HS-5 (cell line): ENCODE data around the gene NOL7.
A peak's percentile ranks its signal among the peaks of the same experiment; 100 is the strongest.

Experiments used
- DNase-seq: peaks from one replicate; pipeline ENCODE4 v3.0.0-alpha.2; 2012; ENCODE audit warnings: low read depth

NOL7 gene

DNA sequence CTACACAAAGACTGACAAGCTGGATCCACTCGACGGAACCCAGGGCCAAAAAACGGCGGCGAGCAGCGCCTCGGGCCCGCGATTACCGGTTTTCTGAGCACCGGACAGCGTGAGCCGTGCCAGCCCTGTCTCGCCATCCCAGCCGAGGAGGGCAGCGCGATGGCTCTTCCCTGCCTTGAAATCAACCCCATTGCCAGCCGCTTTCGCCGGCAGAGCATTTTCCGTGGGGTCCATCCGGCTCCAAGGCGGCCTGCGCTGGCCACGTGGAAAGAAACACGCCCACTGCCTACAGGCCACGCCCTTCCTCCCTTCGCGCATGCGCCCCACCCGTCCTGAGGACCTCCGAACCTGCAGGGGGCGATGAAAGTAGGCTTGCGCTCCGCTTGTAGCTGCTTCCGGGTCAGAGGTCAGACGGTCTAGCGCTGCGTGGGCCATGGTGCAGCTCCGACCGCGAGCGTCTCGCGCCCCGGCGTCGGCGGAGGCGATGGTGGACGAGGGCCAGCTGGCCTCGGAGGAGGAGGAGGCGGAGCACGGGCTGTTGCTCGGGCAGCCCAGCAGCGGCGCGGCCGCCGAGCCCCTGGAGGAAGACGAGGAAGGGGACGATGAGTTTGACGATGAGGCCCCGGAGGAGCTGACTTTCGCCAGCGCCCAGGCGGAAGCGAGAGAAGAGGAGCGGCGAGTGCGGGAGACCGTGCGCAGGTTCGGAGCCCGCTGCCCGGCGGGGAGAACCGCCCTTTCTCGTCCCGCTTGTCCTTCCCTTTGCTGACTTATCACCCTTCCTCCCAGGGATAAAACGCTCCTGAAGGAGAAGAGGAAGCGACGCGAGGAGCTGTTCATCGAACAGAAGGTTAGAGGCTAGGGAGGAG is at the start of gene NOL7:
NOL7 (plus strand) TSS at position 410 of the 866 bp plus-strand sequence; CDS start at position 434, 24 bp downstream.
- DNase-seq, result peak; percentile 90

DNA sequence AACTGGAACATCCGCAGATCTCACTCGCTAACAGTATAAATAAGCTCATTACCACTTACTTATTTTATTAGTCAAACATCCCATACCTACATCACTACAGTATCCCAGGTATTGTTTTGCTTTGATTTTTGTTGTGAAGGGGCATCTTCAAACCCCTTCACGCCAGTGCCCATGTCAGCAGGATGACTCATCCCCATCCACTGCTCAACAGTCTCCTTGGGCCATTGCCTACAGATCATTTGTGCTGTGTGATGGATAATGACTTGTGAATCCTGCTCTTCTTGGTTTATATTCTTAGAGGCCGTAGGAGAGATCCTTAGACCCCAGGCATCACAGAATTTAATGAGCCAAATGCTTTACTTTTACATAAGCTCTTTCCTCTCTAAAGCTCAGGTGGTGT is 49.2 kb upstream of the NOL7 start:
- no peak for DNase-seq

DNA sequence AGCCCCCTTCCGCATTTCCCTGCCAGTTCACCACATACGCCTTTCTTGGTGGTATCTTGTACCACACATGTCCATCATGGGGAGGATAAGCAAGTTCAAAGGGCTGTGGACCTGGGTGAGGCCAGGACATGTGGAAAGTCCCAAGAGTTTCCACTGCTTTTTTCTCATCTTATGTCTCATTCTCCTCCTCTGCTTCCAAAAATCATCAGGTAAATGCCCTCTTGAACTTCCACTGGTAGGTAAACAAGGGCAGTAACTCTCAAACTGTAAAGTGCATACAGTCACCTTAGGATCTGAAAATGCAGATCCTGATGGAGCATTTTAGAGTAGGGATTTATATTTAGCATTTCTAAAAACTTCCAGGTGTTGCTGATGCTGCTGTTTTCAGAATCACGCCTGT is 48.6 kb upstream of the NOL7 start:
- no peak for DNase-seq

DNA sequence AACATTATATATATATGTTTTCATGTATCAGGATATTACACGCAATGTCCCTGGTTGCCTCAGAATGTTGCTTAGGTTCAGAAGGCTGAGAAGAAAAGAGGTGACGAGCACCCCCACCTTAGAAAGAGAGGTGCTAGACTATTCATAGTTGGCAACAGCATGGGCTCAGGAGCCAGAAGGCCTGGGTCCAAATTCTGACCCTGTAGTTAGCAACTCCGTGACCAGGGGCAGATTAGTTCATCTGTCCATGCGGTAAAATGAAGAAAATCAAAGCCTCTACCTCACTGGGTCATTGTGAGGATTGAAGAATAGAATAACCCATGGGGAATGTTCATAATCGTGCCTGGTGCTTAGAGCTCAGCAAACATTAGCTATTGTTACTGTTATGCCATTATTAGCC is 46.2 kb upstream of the NOL7 start:
- DNase-seq, result no peak

DNA sequence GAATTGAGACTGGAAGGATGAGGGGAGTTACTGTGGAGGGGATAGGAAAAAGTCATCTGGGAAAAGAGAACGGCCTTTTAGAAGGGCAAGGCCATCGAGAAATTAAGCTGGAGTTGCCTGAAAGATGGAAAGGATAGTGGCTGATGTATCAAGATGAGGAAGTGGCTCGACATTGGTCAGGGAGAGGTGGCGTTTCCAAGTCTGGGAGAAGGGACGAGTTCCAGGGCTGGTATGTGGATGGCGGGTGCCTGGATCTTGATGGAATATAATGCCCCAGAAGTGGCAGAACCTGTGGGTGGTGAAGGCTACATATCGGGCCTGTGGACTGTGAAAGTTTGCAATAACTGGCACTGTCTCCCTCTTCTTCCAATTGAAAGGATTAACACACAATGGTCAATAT is 42.9 kb upstream of the NOL7 start:
- no peak for DNase-seq

DNA sequence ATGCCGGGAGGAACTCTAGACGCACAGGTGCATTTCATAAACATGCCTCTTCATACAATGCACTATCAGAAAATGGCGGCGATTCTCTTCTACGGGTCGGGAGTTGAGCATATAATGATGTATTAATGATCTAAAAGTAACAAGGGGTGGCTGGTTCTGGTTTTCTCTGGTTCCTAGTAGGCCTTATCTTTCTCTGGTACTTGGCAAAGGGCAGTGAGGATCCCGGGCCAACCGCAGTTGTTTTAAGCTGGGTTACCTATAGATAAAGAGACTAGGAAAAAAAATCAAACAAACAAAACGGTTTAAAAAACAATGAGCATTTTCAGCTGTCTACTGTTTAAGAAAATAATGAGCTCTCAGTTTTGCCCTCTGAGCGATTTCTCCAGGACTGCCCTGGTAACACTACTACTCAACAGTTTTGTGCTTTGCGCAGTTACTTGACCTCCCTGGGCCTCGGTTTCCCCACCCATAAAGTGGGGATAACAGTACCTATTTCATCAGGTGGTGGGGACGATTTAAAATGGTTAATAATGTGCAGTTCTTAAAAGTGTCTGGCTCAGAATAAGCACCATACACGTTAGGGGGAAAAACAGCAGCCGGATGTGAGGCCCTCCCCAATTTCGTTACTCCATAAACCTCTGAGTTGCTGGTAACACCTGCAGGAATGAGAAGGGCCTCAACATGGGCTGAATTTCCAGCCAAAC is 42.0 kb upstream of the NOL7 start:
- DNase-seq, result no peak

DNA sequence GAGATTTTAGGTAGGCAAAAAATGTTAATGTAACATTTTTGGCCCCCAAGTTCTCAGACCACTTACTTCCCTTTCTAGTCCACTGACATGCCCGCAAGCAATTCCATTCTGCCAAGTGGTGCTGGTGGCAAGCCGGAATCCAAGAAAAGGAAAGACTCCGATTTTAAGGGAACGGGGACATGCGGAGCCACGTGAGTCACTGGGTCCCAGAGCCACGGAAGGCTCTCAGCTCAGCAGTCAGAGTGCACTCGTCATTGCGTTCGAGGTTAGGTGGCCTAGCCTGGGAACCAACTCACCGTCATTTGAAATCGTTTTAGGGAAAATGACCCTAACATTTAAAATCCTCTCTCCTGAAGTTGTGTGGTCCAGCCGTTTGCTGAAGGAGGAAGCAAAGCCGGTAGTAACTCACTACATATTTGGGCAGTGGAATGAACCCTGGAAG is 41.4 kb upstream of the NOL7 start:
- DNase-seq, result no peak

DNA sequence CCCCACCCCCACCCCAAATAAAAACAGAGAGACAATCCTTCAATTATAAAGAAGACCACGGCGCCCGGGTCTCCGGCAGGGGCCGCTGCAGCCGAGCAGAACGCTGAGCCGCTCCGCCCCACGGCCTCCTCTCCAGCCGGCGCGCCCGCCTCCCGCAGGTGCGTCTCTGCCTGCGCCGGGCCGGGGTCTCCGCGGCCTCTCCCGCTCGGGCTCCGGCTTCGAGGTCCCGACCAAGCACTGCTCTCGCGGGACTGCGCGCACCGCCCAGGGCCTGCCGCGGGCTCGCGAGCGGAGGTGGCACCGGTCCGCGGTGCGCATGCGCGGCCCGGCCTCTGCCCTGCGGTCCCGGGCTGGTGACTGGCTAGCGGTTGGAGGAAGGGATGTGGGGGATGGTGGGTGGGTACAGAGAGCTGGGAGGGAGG is 41.0 kb upstream of the NOL7 start:
- DNase-seq, result peak; percentile 67

DNA sequence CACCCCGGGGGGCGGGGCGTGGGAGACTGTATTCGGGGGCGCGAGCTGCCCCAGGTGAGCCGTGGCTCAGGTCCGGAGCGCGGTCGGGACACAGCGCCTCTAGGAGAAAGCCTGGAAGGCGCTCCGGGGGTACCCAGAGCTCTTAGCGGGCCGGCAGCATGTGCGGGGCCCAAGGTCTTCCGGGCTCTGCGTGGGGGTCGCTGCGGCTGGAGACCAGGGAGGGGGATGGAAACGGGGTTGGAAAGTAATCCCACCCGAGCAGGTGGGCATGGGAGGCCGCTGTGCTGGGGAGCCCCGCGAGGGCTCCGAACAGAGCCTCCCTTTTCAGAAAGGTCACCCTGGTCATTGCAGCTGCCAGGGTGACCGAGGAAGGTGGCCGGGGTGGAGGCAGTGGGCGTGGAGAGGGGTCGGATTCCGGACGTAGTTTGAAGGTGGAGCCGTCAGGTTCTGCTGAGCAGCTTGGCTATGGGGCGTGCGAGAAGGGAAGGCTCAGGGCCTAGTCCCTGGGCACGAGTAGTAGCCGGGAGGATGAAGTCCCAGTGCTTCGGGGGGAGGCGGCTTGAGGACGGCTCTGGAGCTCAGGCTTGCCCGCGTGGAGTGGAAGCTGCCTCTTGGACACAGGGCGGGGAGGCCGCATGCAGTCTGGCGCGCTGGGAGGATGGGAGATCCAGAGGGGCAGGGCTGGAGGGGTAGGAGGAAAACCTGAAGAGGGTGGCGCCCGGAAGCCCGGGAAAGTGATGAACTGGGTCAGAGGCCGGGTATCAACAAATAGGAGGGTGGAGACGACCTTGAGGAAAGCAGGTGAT is 40.4 kb upstream of the NOL7 start, which contains the start of gene SIRT5:
SIRT5 (plus strand) TSS at position 31 of the 806 bp plus-strand sequence. CDS start 9,510 bp downstream, outside the sequence.
- DNase-seq, result peak; percentile 65

DNA sequence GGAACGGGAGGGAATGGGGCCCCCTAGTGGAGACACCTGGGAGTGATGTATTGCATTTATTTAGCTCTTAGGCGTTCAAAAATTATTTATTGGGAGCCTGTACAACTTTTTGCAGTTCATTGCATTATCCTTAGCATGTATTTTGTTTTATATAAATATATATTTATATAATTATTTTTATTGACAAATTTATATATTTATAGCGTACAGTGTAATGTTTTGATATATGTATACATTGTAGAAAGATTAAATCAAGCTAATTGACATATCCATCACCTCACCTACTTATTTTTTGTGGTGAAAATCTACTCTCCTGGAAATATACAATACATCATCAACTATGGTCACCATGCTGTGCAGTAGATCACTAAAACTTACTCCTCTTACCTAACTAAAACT is 39.8 kb upstream of the NOL7 start:
- DNase-seq, result no peak

DNA sequence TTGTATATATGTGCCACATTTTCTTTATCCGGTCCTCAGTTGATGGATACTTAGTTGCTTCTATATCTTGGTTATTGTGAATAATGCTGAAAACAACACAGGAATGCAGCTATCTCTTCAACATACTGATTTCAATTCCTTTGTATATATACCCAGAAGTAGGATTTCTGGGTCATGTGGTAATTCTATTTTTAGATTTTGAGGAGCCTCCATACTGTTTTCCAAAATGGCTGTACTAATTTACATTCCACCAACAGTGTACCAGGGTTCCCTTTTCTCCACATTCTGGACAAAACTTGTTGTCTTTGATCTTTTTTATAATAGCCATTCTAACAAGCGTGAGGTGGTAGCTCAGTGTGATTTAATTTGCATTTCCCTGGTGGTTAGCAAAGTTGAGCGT is 39.1 kb upstream of the NOL7 start:
- no peak for DNase-seq

DNA sequence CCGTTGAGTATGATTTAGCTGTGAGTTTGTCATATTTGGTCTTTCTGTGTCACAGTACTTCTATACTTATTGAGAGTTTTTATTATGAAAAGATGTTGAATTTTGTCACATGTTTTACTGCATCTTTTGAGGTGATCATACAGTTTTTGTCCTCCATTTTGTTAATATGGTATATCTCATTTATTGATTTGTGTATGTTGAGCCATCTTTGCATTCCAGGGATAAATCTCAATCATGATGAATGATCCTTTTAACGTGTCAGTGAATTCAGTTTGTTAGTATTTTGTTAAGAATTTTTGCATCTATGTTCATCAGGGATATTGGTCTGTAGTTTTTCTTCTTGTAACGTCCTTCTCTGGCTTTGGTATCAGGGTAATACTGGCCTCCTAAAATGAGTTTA is 37.2 kb upstream of the NOL7 start:
- no peak for DNase-seq

DNA sequence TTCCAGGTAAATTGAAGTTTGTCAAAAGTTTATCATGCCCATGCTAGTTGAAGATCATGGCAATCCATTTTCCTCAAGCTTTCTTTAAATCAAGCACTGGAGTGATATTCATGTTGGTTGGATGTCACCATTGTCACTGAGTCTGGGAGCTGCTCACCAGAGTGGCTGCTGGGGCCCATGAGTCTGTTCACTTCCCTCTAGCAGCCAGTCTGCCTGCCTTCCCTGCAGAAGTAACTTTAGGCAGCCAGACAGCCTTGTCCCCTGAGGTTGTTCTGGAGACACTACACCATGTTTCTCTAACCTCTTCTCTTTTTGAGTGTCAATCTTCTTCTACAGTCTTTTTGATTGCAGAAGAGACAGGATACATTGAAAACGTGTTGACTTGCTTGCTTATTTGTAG is 35.2 kb upstream of the NOL7 start:
- DNase-seq, result no peak

DNA sequence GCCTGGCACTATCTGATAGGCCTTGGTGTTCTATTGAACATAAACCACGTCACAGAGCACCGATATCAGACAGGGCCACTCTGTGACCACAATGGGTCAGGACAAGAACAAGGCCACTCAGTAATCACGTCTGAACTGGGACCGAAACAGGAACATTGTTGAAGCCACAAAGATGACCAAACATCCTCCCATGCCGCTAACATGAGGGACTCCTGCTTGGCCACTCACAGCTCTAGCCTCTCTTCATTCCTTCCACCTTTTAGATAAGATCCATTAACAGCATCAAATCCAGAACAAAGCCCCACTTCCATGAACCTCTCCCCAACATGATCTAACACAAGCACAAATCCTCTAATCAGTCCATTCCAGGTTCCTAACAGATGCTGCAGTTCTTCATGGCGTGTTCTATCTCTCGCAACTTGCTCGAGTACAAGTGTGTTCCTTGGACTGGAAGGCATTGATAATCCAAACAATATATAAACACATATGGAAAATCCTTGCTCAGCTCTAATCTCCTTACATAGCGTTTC is 33.4 kb upstream of the NOL7 start:
- DNase-seq, result no peak

DNA sequence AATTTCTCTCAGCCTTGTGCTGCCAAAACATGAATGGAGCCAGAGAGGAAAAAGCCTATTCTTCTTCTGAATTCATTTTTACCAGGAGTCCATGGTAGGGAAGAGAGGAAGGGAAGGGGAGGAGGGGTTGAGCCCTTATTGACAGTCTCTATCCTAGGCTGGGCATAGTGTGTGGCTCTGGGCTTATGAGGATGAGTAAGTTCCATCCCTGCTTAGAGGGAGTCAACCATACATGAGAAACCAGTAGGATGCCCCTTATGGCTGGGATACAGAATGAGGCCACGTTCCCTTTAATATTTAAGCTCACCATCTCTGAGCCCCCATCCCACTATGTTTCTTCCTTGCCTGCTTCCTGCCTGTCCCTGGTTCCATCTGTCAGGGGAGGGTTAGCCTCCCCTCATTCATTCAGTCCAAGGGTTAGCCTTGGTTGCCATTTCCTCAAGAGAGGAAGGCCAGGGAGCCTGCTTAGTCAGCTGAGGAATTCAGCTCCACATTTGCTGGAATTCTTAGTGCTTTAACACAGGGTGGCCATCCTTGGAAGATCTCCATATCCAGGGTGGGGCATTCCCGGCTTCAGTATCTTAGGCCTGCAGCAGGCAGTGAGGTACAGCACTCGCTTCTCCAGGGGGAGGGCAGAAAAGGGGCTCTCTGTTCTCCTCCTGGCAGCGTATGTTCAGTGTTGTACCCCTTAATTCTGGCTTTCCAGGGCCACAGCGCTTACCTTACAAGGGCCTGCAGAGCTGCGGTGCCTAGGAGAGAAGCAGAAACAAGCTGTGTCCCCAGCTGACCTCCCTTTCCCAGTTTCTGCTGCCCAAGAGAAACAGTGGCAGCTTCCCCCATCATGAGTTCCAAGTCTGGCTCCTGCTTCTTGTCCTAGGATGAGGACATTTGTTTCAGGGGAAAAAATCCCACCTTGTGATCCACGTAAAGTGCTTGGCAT is 28.3 kb upstream of the NOL7 start:
- no peak for DNase-seq

DNA sequence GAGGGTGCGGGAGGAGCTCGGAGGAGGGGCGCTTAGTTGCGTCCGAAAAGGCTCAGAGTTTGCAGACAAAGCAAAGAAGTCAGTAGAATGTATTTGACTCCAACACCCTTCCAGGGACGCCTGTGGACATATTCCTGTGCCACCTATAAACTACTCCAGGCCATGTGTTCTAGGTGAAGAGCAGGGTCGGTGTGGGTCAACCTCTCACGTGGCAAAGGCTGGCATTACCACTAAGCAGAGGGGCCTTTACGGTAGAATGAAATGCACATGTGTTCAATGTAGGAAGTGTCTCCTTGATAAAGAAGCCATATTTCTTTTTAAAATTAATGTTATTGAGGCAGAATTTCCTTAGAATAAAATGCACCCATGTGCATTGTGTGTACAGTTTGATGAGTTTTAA is 25.3 kb upstream of the NOL7 start:
- no peak for DNase-seq

DNA sequence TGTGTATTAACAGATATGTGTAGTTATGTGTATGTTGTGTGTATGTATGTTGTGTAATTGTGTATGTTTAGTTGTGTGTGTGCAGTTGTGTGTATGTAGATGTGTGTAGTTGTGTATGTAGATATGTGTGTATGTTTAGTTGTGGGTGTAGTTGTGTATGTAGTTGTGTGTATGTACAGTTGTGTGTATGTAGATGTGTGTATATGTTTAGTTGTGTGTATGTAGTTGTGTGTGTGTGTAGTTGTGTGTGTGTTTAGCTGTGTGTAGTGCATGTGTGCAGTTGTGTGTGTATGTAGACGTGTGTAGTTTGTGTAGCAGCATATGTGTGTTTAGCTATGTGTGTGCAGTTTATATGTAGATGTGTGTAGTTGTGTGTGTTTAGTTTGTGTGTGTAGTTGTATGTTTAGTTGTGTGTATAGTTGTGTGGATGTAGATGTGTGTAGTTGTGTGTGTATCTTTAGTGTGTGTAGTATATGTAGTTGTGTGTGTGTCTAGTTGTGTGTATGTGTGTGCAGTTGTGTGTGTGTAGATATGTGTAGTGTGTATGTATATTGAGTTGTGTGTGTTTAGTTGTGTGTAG is 24.5 kb upstream of the NOL7 start:
- no peak for DNase-seq

DNA sequence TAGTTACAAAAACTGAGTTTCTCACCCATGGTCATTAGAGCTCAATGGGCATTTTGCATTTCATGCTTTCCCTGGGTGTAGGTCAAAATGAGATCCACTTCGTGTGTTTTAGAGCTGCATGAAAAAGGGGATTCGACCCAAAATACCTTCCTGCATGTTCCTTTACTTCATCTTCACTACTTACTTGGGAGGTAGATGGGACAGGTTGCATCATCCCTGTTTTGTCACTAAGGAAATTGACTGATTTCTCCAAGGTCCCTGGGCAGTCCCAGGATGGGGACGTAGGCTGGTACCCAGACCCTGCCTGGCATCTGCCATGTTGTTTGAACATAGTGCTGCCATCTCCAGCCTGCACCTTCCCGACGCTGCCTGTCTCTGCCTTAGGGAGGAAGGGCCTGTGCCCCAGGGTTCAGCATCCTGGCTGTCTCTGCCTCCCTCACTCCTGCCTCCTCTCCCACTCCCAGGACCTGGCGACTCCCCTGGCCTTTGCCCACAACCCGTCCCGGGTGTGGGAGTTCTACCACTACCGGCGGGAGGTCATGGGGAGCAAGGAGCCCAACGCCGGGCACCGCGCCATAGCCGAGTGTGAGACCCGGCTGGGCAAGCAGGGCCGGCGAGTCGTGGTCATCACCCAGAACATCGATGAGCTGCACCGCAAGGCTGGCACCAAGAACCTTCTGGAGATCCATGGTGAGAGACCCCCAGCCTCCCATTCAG is 23.8 kb upstream of the NOL7 start:
- DNase-seq, result no peak

DNA sequence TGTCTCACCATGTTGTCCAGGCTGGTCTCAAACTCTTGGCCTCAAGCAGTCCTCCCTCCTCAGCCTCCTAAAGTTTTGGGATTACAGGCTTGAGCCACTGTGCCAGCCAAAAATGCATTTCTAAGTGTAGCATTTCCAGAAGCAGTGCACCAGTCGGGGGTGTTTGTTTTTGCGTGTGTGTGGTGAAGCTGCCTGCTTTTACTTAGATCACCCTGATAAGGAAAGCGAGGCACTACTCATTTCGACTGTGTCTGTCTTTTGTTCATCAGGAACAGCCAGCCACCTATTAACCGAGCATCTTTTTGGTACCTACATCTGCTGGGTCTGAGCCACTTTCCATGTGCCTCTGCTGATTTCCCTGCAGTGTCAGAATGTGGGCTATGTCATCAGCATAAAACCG is 22.0 kb upstream of the NOL7 start:
- no peak for DNase-seq

DNA sequence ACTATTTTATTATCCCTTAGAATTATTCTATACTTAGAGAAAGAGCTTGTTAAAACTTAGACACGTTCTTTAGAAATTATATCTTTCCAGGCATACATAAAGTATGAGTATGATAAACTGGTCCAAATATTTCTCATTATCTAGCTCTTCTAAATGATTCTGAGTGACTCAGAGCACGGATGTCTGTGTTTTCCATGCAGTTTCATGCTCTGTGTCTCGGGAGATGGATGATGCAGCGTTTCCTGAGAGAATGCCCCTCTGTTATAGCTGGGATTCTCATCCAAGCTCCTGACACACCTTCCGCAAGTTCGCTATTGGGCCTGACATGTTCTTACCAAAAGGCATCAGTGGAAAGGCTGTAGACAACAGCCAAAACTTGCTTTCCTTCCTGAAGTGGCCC is 21.4 kb upstream of the NOL7 start:
- no peak for DNase-seq
